ENCODE data around the gene PIGW.

PIGW gene

DNA sequence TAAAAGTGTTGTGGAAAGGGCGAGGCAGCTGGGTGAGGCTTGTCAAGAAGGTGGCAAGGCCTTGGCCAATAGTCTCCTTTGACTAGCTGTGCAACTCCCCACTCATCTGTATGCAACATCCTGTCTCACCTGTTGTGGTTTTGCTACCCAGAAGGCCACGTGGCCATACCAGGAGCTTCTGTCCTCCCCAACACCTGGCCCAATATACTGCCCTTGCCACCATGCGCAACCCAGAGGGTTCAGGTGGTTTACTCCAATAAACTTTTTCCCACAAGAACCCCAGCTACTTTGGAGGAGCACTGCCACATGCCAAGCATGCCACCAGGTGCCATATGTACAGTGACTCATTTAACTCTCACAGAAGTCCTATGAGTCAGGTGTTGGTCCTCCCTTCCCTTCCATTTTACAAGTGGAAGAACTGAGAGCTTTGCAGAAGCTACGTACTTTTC is 10.3 kb upstream of the PIGW start:
- DNase-seq (ENCODE audit: insufficient read length, low spot score): no peak
- TF ChIP-seq, protein P1, sequence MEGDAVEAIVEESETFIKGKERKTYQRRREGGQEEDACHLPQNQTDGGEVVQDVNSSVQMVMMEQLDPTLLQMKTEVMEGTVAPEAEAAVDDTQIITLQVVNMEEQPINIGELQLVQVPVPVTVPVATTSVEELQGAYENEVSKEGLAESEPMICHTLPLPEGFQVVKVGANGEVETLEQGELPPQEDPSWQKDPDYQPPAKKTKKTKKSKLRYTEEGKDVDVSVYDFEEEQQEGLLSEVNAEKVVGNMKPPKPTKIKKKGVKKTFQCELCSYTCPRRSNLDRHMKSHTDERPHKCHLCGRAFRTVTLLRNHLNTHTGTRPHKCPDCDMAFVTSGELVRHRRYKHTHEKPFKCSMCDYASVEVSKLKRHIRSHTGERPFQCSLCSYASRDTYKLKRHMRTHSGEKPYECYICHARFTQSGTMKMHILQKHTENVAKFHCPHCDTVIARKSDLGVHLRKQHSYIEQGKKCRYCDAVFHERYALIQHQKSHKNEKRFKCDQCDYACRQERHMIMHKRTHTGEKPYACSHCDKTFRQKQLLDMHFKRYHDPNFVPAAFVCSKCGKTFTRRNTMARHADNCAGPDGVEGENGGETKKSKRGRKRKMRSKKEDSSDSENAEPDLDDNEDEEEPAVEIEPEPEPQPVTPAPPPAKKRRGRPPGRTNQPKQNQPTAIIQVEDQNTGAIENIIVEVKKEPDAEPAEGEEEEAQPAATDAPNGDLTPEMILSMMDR (IDR thresholded peaks at IDR 0.05; ENCODE audit: insufficient read depth, missing control alignments): no peak
- FAIRE-seq: no peak

DNA sequence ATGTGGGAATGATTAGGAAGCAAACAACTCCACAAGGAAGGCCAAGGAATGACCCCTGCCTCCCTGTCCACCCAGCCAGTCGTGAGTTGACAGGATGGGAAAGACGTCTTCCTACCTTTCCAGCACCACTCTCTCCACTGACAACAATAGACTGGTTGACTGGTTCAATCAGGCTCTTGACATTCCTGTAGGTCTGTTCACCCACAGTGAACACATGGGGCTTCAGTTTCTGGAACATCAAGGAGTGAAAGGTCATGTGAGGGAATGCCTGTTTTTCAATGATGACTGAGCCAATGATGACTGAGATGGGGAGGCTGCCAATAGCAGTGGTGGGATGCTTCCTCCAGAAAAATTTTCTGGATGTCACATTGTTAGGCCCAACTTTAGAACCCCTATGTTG is 9.7 kb upstream of the PIGW start:
- FAIRE-seq (no peak), DNase-seq (ENCODE audit: insufficient read length, low spot score) (no peak)
- TF ChIP-seq, protein P1 (IDR thresholded peaks at IDR 0.05; ENCODE audit: insufficient read depth, missing control alignments): no peak

DNA sequence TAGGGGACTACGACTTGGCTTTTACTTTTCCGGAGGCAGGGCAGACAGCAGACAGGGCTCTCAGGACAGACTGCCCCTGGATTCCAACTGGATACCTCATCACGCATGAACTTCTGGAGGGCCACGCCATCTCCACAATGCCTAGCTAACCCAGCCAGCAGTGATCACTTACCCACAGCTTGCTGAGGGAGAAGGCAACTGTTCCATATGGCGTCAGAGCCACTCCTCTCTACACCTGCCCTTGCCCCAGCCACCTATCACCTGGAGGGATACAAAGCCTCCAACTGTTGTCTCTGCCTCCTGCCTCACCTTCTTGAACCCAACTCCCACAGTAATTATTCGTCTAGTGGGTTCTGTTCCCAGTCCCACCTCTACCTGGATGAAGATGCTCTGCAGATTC is 8.9 kb upstream of the PIGW start:
- TF ChIP-seq, protein P1 (IDR thresholded peaks at IDR 0.05; ENCODE audit: insufficient read depth, missing control alignments): no peak
- DNase-seq (ENCODE audit: insufficient read length, low spot score) (no peak), FAIRE-seq (no peak)

DNA sequence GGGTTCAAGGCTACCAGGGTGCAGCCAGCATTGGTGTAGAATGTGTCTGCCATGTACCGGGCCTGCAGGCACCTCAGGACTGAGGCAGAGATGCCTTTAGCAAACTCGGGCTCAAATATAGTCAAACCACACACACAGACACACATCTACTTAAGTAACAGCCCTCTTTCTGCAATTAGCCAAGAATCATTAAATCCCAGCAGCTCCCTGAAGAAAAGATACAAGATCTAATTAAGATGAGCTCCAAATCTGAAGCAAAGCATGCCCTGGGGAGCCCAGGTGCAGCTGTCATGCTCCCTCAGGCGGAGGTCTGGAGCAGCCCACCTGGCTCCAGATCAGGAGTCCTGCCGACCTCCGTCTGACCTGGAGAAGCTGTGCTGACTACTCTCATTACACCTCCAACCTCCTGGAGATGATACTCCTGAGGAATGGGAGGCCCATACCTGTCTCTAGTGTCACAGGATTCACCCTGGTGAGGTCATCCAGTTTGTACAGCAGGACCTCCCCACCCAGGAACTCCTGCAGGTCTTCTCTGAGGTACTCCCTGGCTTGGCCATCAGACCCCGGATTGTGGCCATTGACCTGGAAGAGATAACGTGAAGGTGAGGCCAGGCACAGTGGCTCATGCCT is 7.1 kb upstream of the PIGW start:
- TF ChIP-seq, protein P1 (IDR thresholded peaks at IDR 0.05; ENCODE audit: insufficient read depth, missing control alignments): no peak
- FAIRE-seq (no peak), DNase-seq (ENCODE audit: insufficient read length, low spot score) (no peak)

DNA sequence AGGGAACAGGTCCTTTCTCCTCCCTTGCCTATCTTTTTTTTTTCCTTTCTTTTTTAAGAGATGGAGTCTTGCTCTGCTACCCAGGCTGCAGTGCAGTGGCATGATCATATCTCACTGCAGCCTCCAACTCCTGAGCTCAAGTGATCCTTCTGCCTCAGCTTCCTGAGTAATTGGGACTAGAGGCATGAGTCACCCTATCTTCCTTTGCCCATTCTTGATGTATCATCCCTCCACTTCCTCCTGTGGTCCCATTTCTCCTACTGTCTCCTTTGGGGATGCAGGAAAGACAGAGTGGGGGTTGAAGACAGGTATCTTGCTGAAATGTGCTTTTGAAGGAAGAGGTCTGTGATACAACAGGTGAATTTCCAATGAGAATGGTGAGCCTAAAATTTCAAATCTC is 5.7 kb upstream of the PIGW start:
- DNase-seq (ENCODE audit: insufficient read length, low spot score): no peak
- FAIRE-seq: no peak
- TF ChIP-seq, protein P1 (IDR thresholded peaks at IDR 0.05; ENCODE audit: insufficient read depth, missing control alignments): no peak

DNA sequence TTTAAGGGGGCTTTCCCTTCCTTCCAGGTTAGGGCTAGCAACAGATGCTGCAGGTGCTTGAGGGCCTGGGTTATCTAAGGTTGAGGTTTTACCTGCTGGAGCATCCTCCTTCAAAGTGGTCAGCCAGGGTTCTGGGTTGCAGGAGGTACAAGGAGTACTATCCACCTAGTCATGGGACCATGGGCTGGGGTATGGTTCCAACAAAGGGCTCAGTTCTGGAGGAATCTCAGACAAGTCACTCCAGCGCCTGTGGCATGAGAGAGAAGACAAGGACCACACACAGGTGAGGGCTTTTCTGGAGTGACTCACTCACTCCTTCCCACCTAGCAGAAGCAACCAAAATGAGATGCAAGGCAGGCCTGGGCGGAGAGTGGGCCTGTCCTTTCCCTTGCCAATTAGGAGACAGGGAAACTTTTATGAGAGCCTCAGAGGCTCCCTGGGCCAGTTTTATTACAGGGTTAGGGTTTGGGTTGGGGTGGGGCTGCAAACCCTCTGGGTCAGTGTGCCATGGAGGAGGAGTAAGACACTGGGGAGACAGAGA is 2.3 kb upstream of the PIGW start:
- TF ChIP-seq, protein P1 (IDR thresholded peaks at IDR 0.05; ENCODE audit: insufficient read depth, missing control alignments): no peak
- FAIRE-seq (no peak), DNase-seq (ENCODE audit: insufficient read length, low spot score) (no peak)

Measured in D721Med (cell line).